GM21360 (cell line): Measurements from ENCODE around the gene RNF114.
"Not testable (repeated sequence)": the region's sequence is repeated elsewhere in the genome, so short reads cannot be mapped to it uniquely, and the experiment has no call there.

Source experiments
- ATAC-seq: cut with Tn5 transposase; IDR thresholded peaks from one replicate; pipeline ENCODE4 v1.9.1; 2021; ENCODE audit warnings: mild to moderate bottlenecking, moderate library complexity; ENCODE audit not compliant: unreplicated experiment

Gene RNF114

GRCh38 chr20:49984426-49985153, 48.4 kb downstream of the RNF114 start:
- ATAC-seq: no peak

GRCh38 chr20:49985157-49985556, 49.0 kb downstream of the RNF114 start:
- no peak for ATAC-seq

GRCh38 chr20:49985617-49986016, 49.4 kb downstream of the RNF114 start:
- no peak for ATAC-seq

- no peak for ATAC-seq
These were observed 49.9 kb downstream of the RNF114 start for GRCh38 chr20:49986049-49986448.

GRCh38 chr20:49987015-49987867, 51.0 kb downstream of the RNF114 start:
- ATAC-seq: no peak

- no peak for ATAC-seq
These were observed 51.9 kb downstream of the RNF114 start for GRCh38 chr20:49987868-49988690.

GRCh38 chr20:49989234-49990065, 53.3 kb downstream of the RNF114 start:
- no peak for ATAC-seq

- ATAC-seq: no peak
These were observed 54.1 kb downstream of the RNF114 start for GRCh38 chr20:49990271-49990720.

GRCh38 chr20:49993301-49993751, 57.1 kb downstream of the RNF114 start:
- no peak for ATAC-seq

GRCh38 chr20:49995586-49995985, 59.4 kb downstream of the RNF114 start:
- no peak for ATAC-seq

GRCh38 chr20:49998478-49999188, 62.4 kb downstream of the RNF114 start:
- not testable (repeated sequence) for ATAC-seq

GRCh38 chr20:49999329-49999728, 63.1 kb downstream of the RNF114 start:
- ATAC-seq: no peak

GRCh38 chr20:50000548-50001222, 64.5 kb downstream of the RNF114 start:
- ATAC-seq: not testable (repeated sequence)

- ATAC-seq: no peak
These were observed 65.7 kb downstream of the RNF114 start for GRCh38 chr20:50001784-50002311.

- no peak for ATAC-seq
These were observed 67.1 kb downstream of the RNF114 start for GRCh38 chr20:50003253-50003656.
